WTC11 (cell line): ENCODE data around the gene AXIN2. TPM values are rescaled to one million over a fixed set of nuclear protein-coding genes. Genes with fewer than 3 reads are reported as not detected.

Experiments
- ATAC-seq: fragments of 200-7000 bp; cut with Tn5 transposase; 2 replicates; pipeline ENCODE4 v1.10.0; 2021; ENCODE audit warnings: mild to moderate bottlenecking, moderate library complexity
- CTCF ChIA-PET: fragments of 300-600 bp; sonication (Branson Sonifier 250); formaldehyde crosslinking; loops from one replicate; lab custom pipeline; 2021; ENCODE audit warnings: antibody characterized with exemption; lab: Charles Lee
- POLR2A ChIA-PET: fragments of 350-600 bp; sonication (Branson Sonifier 250); formaldehyde crosslinking; loops from one replicate; lab custom pipeline; 2021; ENCODE audit warnings: antibody characterized with exemption; lab: Charles Lee
- DNase-seq: peaks from one replicate; pipeline ENCODE4 v3.0.0; 2021; ENCODE audit warnings: low spot score
- H3K27ac Mint-ChIP-seq: 2 replicates; pipeline ENCODE4 v1.8.0; 2021; ENCODE audit warnings: mixed read lengths
- H3K27me3 Mint-ChIP-seq: 2 replicates; pipeline ENCODE4 v1.8.0; 2021; ENCODE audit warnings: low read depth, mild to moderate bottlenecking, moderate library complexity, mixed read lengths
- H3K36me3 Mint-ChIP-seq: 2 replicates; pipeline ENCODE4 v1.8.0; 2021; ENCODE audit warnings: mixed read lengths
- H3K4me1 Mint-ChIP-seq: 2 replicates; pipeline ENCODE4 v1.8.0; 2022; ENCODE audit warnings: mixed read lengths
- H3K4me3 Mint-ChIP-seq: 2 replicates; pipeline ENCODE4 v1.8.0; 2021; ENCODE audit warnings: mild to moderate bottlenecking, moderate library complexity, mixed read lengths
- H3K9me3 Mint-ChIP-seq: 2 replicates; pipeline ENCODE4 v1.8.0; 2021; ENCODE audit warnings: mixed read lengths
- E2F5 ChIP-seq: sonication (generic); formaldehyde crosslinking; IDR thresholded peaks from 2 replicates; pipeline ENCODE4 v1.8.1; 2022; ENCODE audit warnings: mild to moderate bottlenecking, moderate library complexity, missing genetic modification reagents
- FOXJ3 ChIP-seq: sonication (generic); formaldehyde crosslinking; IDR thresholded peaks from 2 replicates; pipeline ENCODE4 v1.9.0; 2021; ENCODE audit warnings: missing genetic modification reagents, mild to moderate bottlenecking, borderline replicate concordance
- FOXP1 ChIP-seq: sonication (generic); formaldehyde crosslinking; IDR thresholded peaks from 2 replicates; pipeline ENCODE4 v1.8.0; 2022; ENCODE audit warnings: missing genetic modification reagents, mild to moderate bottlenecking, moderate library complexity, borderline replicate concordance
- GABPB1 ChIP-seq: sonication (generic); formaldehyde crosslinking; IDR thresholded peaks from 2 replicates; pipeline ENCODE4 v1.8.1; 2023; ENCODE audit warnings: mild to moderate bottlenecking, missing genetic modification reagents
- HMGA2 ChIP-seq: fragments of 250-450 bp; sonication (Bioruptor Pico); IDR thresholded peaks from 2 replicates; pipeline ENCODE4 v1.4.0; 2021; ENCODE audit warnings: mild to moderate bottlenecking, moderate library complexity
- KAT7 ChIP-seq: sonication (generic); formaldehyde crosslinking; IDR thresholded peaks from 2 replicates; pipeline ENCODE4 v1.8.1; 2023; ENCODE audit warnings: missing genetic modification reagents, mild to moderate bottlenecking, borderline replicate concordance
- MAX ChIP-seq: sonication (generic); formaldehyde crosslinking; IDR thresholded peaks from 2 replicates; pipeline ENCODE4 v1.8.0; 2022; ENCODE audit warnings: mild to moderate bottlenecking, missing genetic modification reagents
- MYBL2 ChIP-seq: sonication (generic); formaldehyde crosslinking; IDR thresholded peaks from 2 replicates; pipeline ENCODE4 v1.8.1; 2023; ENCODE audit warnings: mild to moderate bottlenecking, moderate library complexity, missing genetic modification reagents
- TEAD1 ChIP-seq: sonication (generic); formaldehyde crosslinking; IDR thresholded peaks from 2 replicates; pipeline ENCODE4 v1.8.0; 2022; ENCODE audit warnings: mild to moderate bottlenecking, missing genetic modification reagents
- ZMAT4 ChIP-seq: fragments of 250-450 bp; sonication (Bioruptor Pico); IDR thresholded peaks from 2 replicates; pipeline ENCODE4 v1.9.0; 2021; ENCODE audit warnings: mild to moderate bottlenecking
- ZNF232 ChIP-seq: sonication (generic); formaldehyde crosslinking; IDR thresholded peaks from 2 replicates; pipeline ENCODE4 v1.8.0; 2022; ENCODE audit warnings: mild to moderate bottlenecking, missing genetic modification reagents
- ZNF423 ChIP-seq: fragments of 250-450 bp; sonication (Bioruptor Pico); IDR thresholded peaks from 2 replicates; pipeline ENCODE4 v2.1.2; 2022; ENCODE audit warnings: mild to moderate bottlenecking, moderate library complexity
- total RNA-seq: library from RNA; stranded (reverse); gene quantifications from 3 replicates; pipeline ENCODE4 v1.2.3, GENCODE V29; 2021
- TF ChIP-seq, protein P1 (sequence below): sonication (generic); formaldehyde crosslinking; IDR thresholded peaks from 2 replicates; pipeline ENCODE4 v1.8.1; 2023; ENCODE audit warnings: mild to moderate bottlenecking, missing genetic modification reagents, moderate library complexity
- TF ChIP-seq, protein P2 (sequence below): sonication (generic); formaldehyde crosslinking; IDR thresholded peaks from 2 replicates; pipeline ENCODE4 v1.8.0; 2023; ENCODE audit warnings: missing genetic modification reagents, mild to moderate bottlenecking, borderline replicate concordance

Gene AXIN2
- total RNA-seq, 1 experiment from 2014 or later, result 35.0 TPM

GRCh38 chr17:65565559-65565958, 4.1 kb upstream of the AXIN2 start:
- CTCF ChIA-PET, result no interaction called here
- DNase-seq (no peak), ATAC-seq (no peak)
- Mint-ChIP-seq H3K9me3 (no peaks in the 10 kb centered on the region), H3K36me3 (no peaks in the 10 kb centered on the region), H3K4me3 (no peak overlapping the region), H3K27ac (no peak overlapping the region), H3K4me1 (peaks cover 45% of the 10 kb centered on the region), H3K27me3 (peaks cover 28% of the 10 kb centered on the region)
- POLR2A ChIA-PET, result no interaction called here
- TF ChIP-seq E2F5 (CRISPR knock-in tag), result no peak
- no peak for TF ChIP-seq FOXJ3 (CRISPR knock-in tag)

DNA sequence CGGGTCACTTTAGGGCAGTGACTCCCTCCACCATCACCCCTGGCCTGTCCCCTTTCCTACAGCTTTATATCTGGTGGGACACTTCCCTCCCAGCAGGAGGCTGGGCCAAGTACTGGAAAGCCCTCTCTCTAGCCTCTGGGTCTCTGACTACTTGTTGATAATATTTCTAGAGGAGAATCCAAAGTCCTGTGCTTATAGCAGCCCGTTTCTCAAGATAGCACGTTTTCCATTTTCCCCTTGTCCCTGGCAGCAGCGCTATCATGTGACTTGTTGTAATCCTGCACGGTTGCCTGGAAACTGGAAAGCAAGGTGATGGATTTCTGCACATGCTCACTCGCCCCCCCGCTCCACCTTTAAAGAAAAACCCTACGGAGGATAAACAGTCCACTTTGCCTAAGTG, 3.3 kb upstream of the AXIN2 start:
- H3K27me3 Mint-ChIP-seq, result peaks cover 28% of the 10 kb centered on the region
- H3K4me1 Mint-ChIP-seq, result peaks cover 43% of the 10 kb centered on the region
- H3K27ac Mint-ChIP-seq, result no peak overlapping the region
- POLR2A ChIA-PET, result no interaction called here
- no peak overlapping the region for H3K4me3 Mint-ChIP-seq
- DNase-seq (no peak), ATAC-seq (no peak)
- H3K36me3 Mint-ChIP-seq, result no peaks in the 10 kb centered on the region
- CTCF ChIA-PET, result no interaction called here
- H3K9me3 Mint-ChIP-seq, result no peaks in the 10 kb centered on the region
- TF ChIP-seq, protein P1, sequence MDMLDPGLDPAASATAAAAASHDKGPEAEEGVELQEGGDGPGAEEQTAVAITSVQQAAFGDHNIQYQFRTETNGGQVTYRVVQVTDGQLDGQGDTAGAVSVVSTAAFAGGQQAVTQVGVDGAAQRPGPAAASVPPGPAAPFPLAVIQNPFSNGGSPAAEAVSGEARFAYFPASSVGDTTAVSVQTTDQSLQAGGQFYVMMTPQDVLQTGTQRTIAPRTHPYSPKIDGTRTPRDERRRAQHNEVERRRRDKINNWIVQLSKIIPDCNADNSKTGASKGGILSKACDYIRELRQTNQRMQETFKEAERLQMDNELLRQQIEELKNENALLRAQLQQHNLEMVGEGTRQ (CRISPR knock-in tag), result peak; percentile 52
- no peak for TF ChIP-seq KAT7
- TF ChIP-seq, all 79 proteins: peak for 1

GRCh38 chr17:65562206-65562531, 721 bp upstream of the AXIN2 start:
- POLR2A ChIA-PET, result no interaction called here

DNA sequence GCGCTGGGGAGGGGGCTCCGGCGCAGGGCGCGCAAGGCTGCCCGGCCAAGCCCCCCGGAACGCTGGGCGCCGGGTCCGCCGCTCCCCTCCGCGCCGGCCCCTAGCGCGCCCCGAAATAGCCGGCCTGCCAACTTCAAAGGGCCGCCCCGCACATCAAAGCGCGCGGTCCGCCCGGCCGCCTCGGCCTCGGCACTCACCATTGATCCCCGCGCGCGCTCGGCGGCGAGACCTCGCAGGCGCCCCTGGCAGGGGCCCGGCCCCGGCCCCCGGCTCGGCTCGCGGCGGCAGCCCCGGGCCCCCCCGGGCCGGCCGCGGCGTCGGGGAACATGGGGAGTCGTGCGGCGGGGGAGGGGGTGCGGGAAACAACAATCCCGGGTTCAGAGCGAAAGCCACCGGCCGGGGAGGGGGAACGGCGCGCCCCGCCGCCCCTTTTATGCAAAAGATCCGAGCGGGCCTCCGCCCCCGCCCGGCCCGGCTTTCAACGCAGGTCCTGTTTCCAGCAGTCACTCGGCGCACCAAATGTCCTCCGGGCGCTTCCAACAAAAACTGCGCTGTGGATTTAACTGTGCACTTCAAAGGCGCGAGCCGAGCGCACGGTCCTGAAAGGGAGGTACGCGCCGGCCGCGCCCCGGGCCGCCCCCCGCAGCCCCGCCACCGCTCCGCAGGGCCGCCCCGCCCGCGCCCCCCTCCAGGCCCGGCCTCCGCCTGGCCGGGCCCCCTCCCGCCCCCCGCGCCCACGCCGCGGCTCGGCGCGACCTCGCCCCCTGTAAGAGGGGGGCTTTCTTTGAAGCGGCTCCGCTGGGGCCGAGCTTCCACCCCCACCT, 608 bp downstream of the AXIN2 start:
- POLR2A ChIA-PET, result interaction anchor here (0.6 kb wide), 1 partner anchor 11 kb away, joined by 7 read pairs; no protein-coding TSS in a partner anchor
- peak; percentile 36 for ATAC-seq
- H3K4me3 Mint-ChIP-seq, result peak overlapping the region; percentile 54
- no peak overlapping the region for H3K27ac Mint-ChIP-seq
- TF ChIP-seq HMGA2 (CRISPR knock-in tag), result no peak
- TF ChIP-seq ZNF423, result 0 out of 2 replicates have a peak, but pooled peaks have one; percentile 14
- TF ChIP-seq GABPB1 (CRISPR knock-in tag), result 0 out of 2 replicates have a peak, but pooled peaks have one; percentile 7
- no peaks in the 10 kb centered on the region for H3K9me3 Mint-ChIP-seq
- peak; percentile 92 for DNase-seq
- H3K36me3 Mint-ChIP-seq, result no peaks in the 10 kb centered on the region
- peaks cover 21% of the 10 kb centered on the region for H3K4me1 Mint-ChIP-seq
- CTCF ChIA-PET, result no interaction called here
- H3K27me3 Mint-ChIP-seq, result peaks cover 18% of the 10 kb centered on the region

More at GRCh38 chr17:65562206-65562531, 721 bp upstream of the AXIN2 start:
- H3K9me3 Mint-ChIP-seq, result no peaks in the 10 kb centered on the region
- peak overlapping the region; percentile 76 for H3K27ac Mint-ChIP-seq
- peaks cover 21% of the 10 kb centered on the region for H3K4me1 Mint-ChIP-seq
- H3K36me3 Mint-ChIP-seq, result no peaks in the 10 kb centered on the region
- H3K4me3 Mint-ChIP-seq, result peak overlapping the region; percentile 59
- CTCF ChIA-PET, result no interaction called here
- TF ChIP-seq ZNF232 (CRISPR knock-in tag) (0 out of 2 replicates have a peak, but pooled peaks have one; percentile 8), ZMAT4 (CRISPR knock-in tag) (no peak)
- H3K27me3 Mint-ChIP-seq, result peaks cover 18% of the 10 kb centered on the region
- ATAC-seq (no peak), DNase-seq (no peak)

- Mint-ChIP-seq H3K4me3 (no peak overlapping the region; the same call in 1 of the 2 replicates), H3K27me3 (peaks cover 18% of the 10 kb centered on the region), H3K9me3 (no peaks in the 10 kb centered on the region), H3K4me1 (peaks cover 16% of the 10 kb centered on the region), H3K27ac (no peak overlapping the region), H3K36me3 (no peaks in the 10 kb centered on the region)
- DNase-seq (peak; percentile 58), ATAC-seq (peak; percentile 2; the same call in 1 of the 2 replicates)
- ChIA-PET POLR2A (interaction anchor here (1.0 to 1.9 kb wide), 3 partner anchors 13 to 137 kb away, joined by 3 to 7 read pairs (median 7); no protein-coding TSS in a partner anchor), CTCF (interaction anchor here (1.4 to 1.9 kb wide), 3 partner anchors 65 to 328 kb away, joined by 5 to 8 read pairs (median 7); no protein-coding TSS in a partner anchor)
- peak; percentile 20; the same call in 1 of the 2 replicates for TF ChIP-seq MAX (CRISPR knock-in tag)
- TF ChIP-seq MYBL2 (CRISPR knock-in tag), result no peak
- TF ChIP-seq, protein P2, sequence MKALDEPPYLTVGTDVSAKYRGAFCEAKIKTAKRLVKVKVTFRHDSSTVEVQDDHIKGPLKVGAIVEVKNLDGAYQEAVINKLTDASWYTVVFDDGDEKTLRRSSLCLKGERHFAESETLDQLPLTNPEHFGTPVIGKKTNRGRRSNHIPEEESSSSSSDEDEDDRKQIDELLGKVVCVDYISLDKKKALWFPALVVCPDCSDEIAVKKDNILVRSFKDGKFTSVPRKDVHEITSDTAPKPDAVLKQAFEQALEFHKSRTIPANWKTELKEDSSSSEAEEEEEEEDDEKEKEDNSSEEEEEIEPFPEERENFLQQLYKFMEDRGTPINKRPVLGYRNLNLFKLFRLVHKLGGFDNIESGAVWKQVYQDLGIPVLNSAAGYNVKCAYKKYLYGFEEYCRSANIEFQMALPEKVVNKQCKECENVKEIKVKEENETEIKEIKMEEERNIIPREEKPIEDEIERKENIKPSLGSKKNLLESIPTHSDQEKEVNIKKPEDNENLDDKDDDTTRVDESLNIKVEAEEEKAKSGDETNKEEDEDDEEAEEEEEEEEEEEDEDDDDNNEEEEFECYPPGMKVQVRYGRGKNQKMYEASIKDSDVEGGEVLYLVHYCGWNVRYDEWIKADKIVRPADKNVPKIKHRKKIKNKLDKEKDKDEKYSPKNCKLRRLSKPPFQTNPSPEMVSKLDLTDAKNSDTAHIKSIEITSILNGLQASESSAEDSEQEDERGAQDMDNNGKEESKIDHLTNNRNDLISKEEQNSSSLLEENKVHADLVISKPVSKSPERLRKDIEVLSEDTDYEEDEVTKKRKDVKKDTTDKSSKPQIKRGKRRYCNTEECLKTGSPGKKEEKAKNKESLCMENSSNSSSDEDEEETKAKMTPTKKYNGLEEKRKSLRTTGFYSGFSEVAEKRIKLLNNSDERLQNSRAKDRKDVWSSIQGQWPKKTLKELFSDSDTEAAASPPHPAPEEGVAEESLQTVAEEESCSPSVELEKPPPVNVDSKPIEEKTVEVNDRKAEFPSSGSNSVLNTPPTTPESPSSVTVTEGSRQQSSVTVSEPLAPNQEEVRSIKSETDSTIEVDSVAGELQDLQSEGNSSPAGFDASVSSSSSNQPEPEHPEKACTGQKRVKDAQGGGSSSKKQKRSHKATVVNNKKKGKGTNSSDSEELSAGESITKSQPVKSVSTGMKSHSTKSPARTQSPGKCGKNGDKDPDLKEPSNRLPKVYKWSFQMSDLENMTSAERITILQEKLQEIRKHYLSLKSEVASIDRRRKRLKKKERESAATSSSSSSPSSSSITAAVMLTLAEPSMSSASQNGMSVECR (CRISPR knock-in tag), result no peak
- TF ChIP-seq TEAD1 (CRISPR knock-in tag), result no peak
- TF ChIP-seq FOXP1 (CRISPR knock-in tag), result peak; percentile 4; the same call in 1 of the 2 replicates
Measured at GRCh38 chr17:65559804-65560627, 1.4 kb downstream of the AXIN2 start.
